HG02981 (cell line): ENCODE measurements around the gene HOXA10.

ENCODE experiments used
- ATAC-seq: cut with Tn5 transposase; IDR thresholded peaks from one replicate; pipeline ENCODE4 v1.9.1; 2021; ENCODE audit warnings: mild to moderate bottlenecking, moderate library complexity; ENCODE audit not compliant: unreplicated experiment

HOXA10 gene

GRCh38 chr7:27191833-27192545 lies 17.9 kb upstream of the HOXA10 start:
- no peak for ATAC-seq

- no peak for ATAC-seq
Observed at GRCh38 chr7:27191161-27191731, 17.1 kb upstream of the HOXA10 start.

- ATAC-seq, result no peak
Observed at GRCh38 chr7:27189997-27190748, 16.1 kb upstream of the HOXA10 start.

- ATAC-seq, result no peak
Observed at GRCh38 chr7:27189295-27189996, 15.3 kb upstream of the HOXA10 start.

- no peak for ATAC-seq
Observed at GRCh38 chr7:27188386-27189294, 14.5 kb upstream of the HOXA10 start.

GRCh38 chr7:27187475-27188385 lies 13.6 kb upstream of the HOXA10 start:
- ATAC-seq, result no peak

GRCh38 chr7:27186668-27187474 lies 12.8 kb upstream of the HOXA10 start:
- no peak for ATAC-seq

- no peak for ATAC-seq
Observed at GRCh38 chr7:27185854-27186667, 11.9 kb upstream of the HOXA10 start.

GRCh38 chr7:27185013-27185853 lies 11.1 kb upstream of the HOXA10 start, which contains the start of gene HOXA11:
HOXA11 (minus strand) TSS chr7:27185232; CDS start chr7:27185144, 88 bp downstream.
- no peak for ATAC-seq

- no peak for ATAC-seq
Observed at GRCh38 chr7:27184337-27185012, 10.4 kb upstream of the HOXA10 start.

- no peak for ATAC-seq
Observed at GRCh38 chr7:27183682-27184336, 9.7 kb upstream of the HOXA10 start.

- ATAC-seq, result no peak
Observed at GRCh38 chr7:27182861-27183681, 9.0 kb upstream of the HOXA10 start.

GRCh38 chr7:27182285-27182841 lies 8.2 kb upstream of the HOXA10 start:
- no peak for ATAC-seq

- no peak for ATAC-seq
Observed at GRCh38 chr7:27181795-27182275, 7.7 kb upstream of the HOXA10 start.
